HEK293 (cell line): ENCODE measurements around the gene SIRPB1.

Experiments
- CTCF ChIP-seq: fragments of 450-650 bp; formaldehyde crosslinking; IDR thresholded peaks from 2 replicates; pipeline ENCODE4 v1.5.1; 2016; ENCODE audit warnings: missing biosample characterization, missing genetic modification characterization
- ZFP37 ChIP-seq: fragments of 450-650 bp; formaldehyde crosslinking; IDR thresholded peaks from 2 replicates; pipeline ENCODE4 v1.5.1; 2016; ENCODE audit warnings: missing biosample characterization, missing genetic modification characterization
- ZFP69B ChIP-seq: fragments of 450-650 bp; formaldehyde crosslinking; IDR thresholded peaks from 2 replicates; pipeline ENCODE4 v1.5.1; 2016; ENCODE audit warnings: missing biosample characterization, missing genetic modification characterization
- ZNF121 ChIP-seq: fragments of 450-650 bp; formaldehyde crosslinking; IDR thresholded peaks from 2 replicates; pipeline ENCODE4 v1.5.1; 2016; ENCODE audit warnings: missing biosample characterization, missing genetic modification characterization
- ZNF510 ChIP-seq: fragments of 450-650 bp; formaldehyde crosslinking; IDR thresholded peaks from 2 replicates; pipeline ENCODE4 v1.5.1; 2018; ENCODE audit warnings: mild to moderate bottlenecking, missing genetic modification characterization, missing biosample characterization; ENCODE audit not compliant: insufficient replicate concordance

- TF ChIP-seq CTCF = no peak
- no peak for TF ChIP-seq ZNF510 (tag by site-specific recombination)
- TF ChIP-seq ZFP69B = no peak
- no peak for TF ChIP-seq ZNF121 (tag by site-specific recombination)
- TF ChIP-seq ZFP37 (tag by site-specific recombination) = no peak
These were observed 5.4 kb upstream of the SIRPB1 start for GRCh38 chr20:1625083-1625690.
